Smooth muscle cell (in vitro differentiated cells): ENCODE measurements around the gene INTS4. TPM values are rescaled to one million over a fixed set of nuclear protein-coding genes. Genes with fewer than 3 reads are reported as not detected.
"Not testable (repeated sequence)": the region's sequence is repeated elsewhere in the genome, so short reads cannot be mapped to it uniquely, and the experiment has no call there.

Experiments used
- DNase-seq: peaks from one replicate; lab custom pipeline; 2025; ENCODE audit not compliant: unreplicated experiment; lab: John Stamatoyannopoulos, UW
- H2AFZ ChIP-seq: fragments of 200-600 bp; sonication (generic); 2 replicates; pipeline ENCODE4 v1.6.0; 2016; ENCODE audit warnings: antibody characterized with exemption, low read depth, mild to moderate bottlenecking
- H3F3A ChIP-seq: fragments of 200-600 bp; sonication (generic); 2 replicates; pipeline ENCODE4 v1.6.0; 2017; ENCODE audit warnings: antibody characterized with exemption, low read depth
- H3K27ac ChIP-seq: fragments of 200-600 bp; sonication (generic); 2 replicates; pipeline ENCODE4 v1.5.1; 2016; ENCODE audit warnings: low read depth, mild to moderate bottlenecking
- H3K27me3 ChIP-seq: fragments of 200-600 bp; sonication (generic); 2 replicates; pipeline ENCODE4 v1.6.1; 2016; ENCODE audit warnings: low read depth, mild to moderate bottlenecking
- H3K36me3 ChIP-seq: fragments of 200-600 bp; sonication (generic); 2 replicates; pipeline ENCODE4 v1.5.1; 2016; ENCODE audit warnings: low read depth
- H3K4me1 ChIP-seq: fragments of 200-600 bp; sonication (generic); 2 replicates; pipeline ENCODE4 v1.5.1; 2016; ENCODE audit warnings: low read depth
- H3K4me2 ChIP-seq: fragments of 200-600 bp; sonication (generic); 2 replicates; pipeline ENCODE4 v1.6.0; 2016; ENCODE audit warnings: mild to moderate bottlenecking
- H3K4me3 ChIP-seq: fragments of 200-600 bp; sonication (generic); 2 replicates; pipeline ENCODE4 v1.5.1; 2016; ENCODE audit warnings: mild to moderate bottlenecking
- H3K79me2 ChIP-seq: fragments of 200-600 bp; sonication (generic); 2 replicates; pipeline ENCODE4 v1.6.0; 2016; ENCODE audit warnings: low read depth, mild to moderate bottlenecking
- H3K9ac ChIP-seq: fragments of 200-600 bp; sonication (generic); 2 replicates; pipeline ENCODE4 v1.6.0; 2016; ENCODE audit warnings: low read depth
- H3K9me3 ChIP-seq: fragments of 200-600 bp; sonication (generic); replicated peaks from 2 replicates; pipeline ENCODE4 v1.5.1; 2016; ENCODE audit warnings: low read depth
- H4K20me1 ChIP-seq: fragments of 200-600 bp; sonication (generic); 2 replicates; pipeline ENCODE4 v1.6.0; 2016; ENCODE audit warnings: low read depth
- WGBS: methylation state at CpG from one replicate; pipeline ENCODE4 v1.1.7; 2016; ENCODE audit warnings: low lambda C conversion rate; 5-methylcytosine and 5-hydroxymethylcytosine counted together
- polyA plus RNA-seq: library from polyadenylated mRNA; unstranded; fragments of >200 nt; fragmentation: Nextera tagmentation; extraction: Ambion mirVana; gene quantifications from 2 replicates; pipeline ENCODE4 v1.2.1, GENCODE V29; 2016
- total RNA-seq: library from RNA; depleted of rRNA; stranded (reverse); fragments of >200 nt; gene quantifications from 2 replicates; pipeline ENCODE4 v1.2.3, GENCODE V29; 2014
- TF ChIP-seq, protein P1 (sequence below): fragments of 200-600 bp; sonication (generic); IDR thresholded peaks from 2 replicates; pipeline ENCODE4 v1.5.1; 2017; ENCODE audit warnings: borderline replicate concordance, mild to moderate bottlenecking, antibody characterized with exemption; ENCODE audit not compliant: insufficient read depth, poor library complexity, severe bottlenecking

The INTS4 gene
- total and polyA plus RNA-seq, 2 experiments from 2014 or later = 22.4 to 28.9 TPM

DNA sequence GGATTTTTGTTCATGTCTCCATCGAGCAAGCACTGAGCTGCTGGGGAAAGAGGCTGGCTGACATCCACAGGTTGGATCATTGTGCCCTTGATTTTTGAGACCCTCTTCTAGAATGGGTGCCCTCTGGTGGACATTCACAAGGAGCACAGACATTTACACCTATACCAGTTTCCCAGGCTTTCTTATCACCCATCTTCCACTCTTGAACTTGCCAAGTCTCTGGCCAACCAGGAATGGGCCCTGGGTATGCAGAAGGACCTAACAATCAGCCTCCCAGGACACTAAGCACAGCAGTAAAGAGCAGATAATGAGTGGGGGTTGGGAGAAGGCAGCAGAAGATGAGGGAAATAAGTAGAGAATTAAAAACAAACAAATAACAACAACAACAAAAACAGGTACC lies 5.7 kb upstream of the INTS4 start:
- no peaks in the 10 kb centered on the region for H4K20me1 ChIP-seq
- no peak overlapping the region for H3K4me2 ChIP-seq
- H3K36me3 ChIP-seq = no peaks in the 10 kb centered on the region
- H2AFZ ChIP-seq = no peak overlapping the region
- no peaks in the 10 kb centered on the region for H3K27me3 ChIP-seq
- H3F3A ChIP-seq = no peaks in the 10 kb centered on the region
- no peak for DNase-seq
- H3K79me2 ChIP-seq = no peaks in the 10 kb centered on the region
- WGBS = 52% methylated on average over 1 of the region's 1 CpG
- TF ChIP-seq, protein P1, sequence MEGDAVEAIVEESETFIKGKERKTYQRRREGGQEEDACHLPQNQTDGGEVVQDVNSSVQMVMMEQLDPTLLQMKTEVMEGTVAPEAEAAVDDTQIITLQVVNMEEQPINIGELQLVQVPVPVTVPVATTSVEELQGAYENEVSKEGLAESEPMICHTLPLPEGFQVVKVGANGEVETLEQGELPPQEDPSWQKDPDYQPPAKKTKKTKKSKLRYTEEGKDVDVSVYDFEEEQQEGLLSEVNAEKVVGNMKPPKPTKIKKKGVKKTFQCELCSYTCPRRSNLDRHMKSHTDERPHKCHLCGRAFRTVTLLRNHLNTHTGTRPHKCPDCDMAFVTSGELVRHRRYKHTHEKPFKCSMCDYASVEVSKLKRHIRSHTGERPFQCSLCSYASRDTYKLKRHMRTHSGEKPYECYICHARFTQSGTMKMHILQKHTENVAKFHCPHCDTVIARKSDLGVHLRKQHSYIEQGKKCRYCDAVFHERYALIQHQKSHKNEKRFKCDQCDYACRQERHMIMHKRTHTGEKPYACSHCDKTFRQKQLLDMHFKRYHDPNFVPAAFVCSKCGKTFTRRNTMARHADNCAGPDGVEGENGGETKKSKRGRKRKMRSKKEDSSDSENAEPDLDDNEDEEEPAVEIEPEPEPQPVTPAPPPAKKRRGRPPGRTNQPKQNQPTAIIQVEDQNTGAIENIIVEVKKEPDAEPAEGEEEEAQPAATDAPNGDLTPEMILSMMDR = peak; percentile 64
- no peak overlapping the region for H3K27ac ChIP-seq
- H3K4me3 ChIP-seq = no peak overlapping the region
- H3K9ac ChIP-seq = no peak overlapping the region
- H3K9me3 ChIP-seq = no peaks in the 10 kb centered on the region
- H3K4me1 ChIP-seq = peaks cover 1% of the 10 kb centered on the region

DNA sequence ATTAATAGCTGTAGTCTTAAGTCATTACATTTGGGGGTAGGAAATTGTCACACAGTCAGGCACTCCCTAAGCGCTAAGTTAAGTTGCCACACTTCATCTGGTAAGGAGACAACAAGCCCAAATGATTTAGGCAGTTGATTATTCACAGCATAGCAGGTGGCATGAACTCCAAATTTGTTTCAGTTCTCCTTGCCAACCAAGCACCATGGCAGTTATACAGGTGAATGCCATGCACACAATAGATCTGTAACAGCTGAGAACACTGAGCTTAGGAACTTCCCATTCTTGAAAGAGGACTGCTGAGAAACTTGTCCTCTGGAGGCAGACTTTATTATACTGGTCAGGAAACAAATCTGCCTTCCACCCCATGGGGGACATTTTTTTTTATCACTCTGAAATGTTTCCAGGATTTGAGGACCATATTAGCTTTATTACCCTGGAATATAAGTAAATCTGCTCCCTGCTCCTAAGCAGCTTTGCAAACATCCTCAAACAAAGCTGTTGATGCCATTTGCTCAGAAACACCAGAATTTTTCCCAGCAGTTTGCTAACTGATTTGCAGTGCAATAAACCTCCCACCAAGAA lies 5.1 kb upstream of the INTS4 start:
- Histone ChIP-seq H3K4me3 (no peak overlapping the region), H3K27ac (no peak overlapping the region), H3K4me2 (no peak overlapping the region), H3F3A (no peaks in the 10 kb centered on the region), H3K9me3 (no peaks in the 10 kb centered on the region), H3K36me3 (no peaks in the 10 kb centered on the region), H3K27me3 (no peaks in the 10 kb centered on the region), H3K79me2 (no peaks in the 10 kb centered on the region), H3K9ac (no peak overlapping the region), H3K4me1 (peaks cover 4% of the 10 kb centered on the region), H2AFZ (no peak overlapping the region), H4K20me1 (no peaks in the 10 kb centered on the region)
- TF ChIP-seq, protein P1 = no peak
- DNase-seq = no peak
- 100% methylated on average over 1 of the region's 1 CpG for WGBS

DNA sequence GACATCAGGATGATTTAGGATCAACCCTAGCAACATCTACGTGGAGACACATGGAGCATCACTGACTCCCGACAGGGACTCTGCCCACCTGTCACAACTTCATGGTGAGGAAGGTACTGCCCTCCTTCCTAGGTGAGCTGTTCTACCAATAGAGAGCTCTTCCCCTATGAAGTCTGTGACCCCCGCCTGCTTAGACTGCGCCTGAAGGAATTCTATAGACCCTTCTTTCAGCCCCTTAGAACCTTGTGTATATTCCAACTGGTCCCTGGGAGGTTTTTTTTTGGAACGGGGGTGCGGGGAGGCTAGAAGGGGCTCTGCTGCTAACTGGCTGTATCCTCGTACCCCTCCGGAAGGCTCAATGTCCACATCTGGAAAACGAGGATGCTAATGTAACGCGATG lies 566 bp downstream of the INTS4 start:
- Histone ChIP-seq H2AFZ (peak overlapping the region; percentile 97), H3K27me3 (no peaks in the 10 kb centered on the region), H3K4me2 (peak overlapping the region; percentile 90), H3K36me3 (no peaks in the 10 kb centered on the region), H4K20me1 (no peaks in the 10 kb centered on the region), H3K4me3 (peak overlapping the region; percentile 90), H3K9me3 (no peaks in the 10 kb centered on the region), H3K4me1 (peaks cover 8% of the 10 kb centered on the region), H3K9ac (peak overlapping the region; percentile 74), H3K27ac (no peak overlapping the region), H3K79me2 (peaks cover 17% of the 10 kb centered on the region), H3F3A (no peaks in the 10 kb centered on the region)
- 10% methylated on average over 11 of the region's 11 CpGs for WGBS
- TF ChIP-seq, protein P1 = no peak
- DNase-seq = no peak

DNA sequence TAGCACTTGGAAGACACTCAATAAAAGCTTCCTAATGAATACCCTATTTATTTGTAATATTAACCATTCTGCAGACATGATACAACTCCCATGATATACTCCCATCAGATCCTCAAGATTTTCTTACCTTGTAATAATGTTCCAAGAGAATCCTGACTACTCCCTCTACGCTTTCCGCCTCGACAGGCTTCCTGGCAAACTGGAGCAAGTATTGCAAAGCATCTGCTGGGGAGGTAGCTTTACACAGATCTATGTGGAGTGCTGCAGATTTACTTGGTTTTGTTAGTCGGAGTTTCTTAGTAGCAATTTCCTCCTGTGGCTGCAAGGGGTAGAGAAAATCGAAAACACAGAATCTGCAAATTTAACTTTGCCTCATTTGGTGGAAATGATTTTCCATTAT lies 3.5 kb downstream of the INTS4 start:
- H3K27me3 ChIP-seq = no peaks in the 10 kb centered on the region
- H3K4me2 ChIP-seq = no peak overlapping the region
- peaks cover 3% of the 10 kb centered on the region for H4K20me1 ChIP-seq
- no peak for DNase-seq
- H2AFZ ChIP-seq = no peak overlapping the region
- peaks cover 8% of the 10 kb centered on the region for H3K36me3 ChIP-seq
- H3F3A ChIP-seq = no peaks in the 10 kb centered on the region
- H3K4me1 ChIP-seq = peaks cover 8% of the 10 kb centered on the region
- H3K79me2 ChIP-seq = peaks cover 28% of the 10 kb centered on the region
- no peak overlapping the region for H3K9ac ChIP-seq
- H3K4me3 ChIP-seq = no peak overlapping the region
- H3K9me3 ChIP-seq = no peaks in the 10 kb centered on the region
- TF ChIP-seq, protein P1 = no peak
- no peak overlapping the region for H3K27ac ChIP-seq
- 97% methylated on average over 5 of the region's 5 CpGs for WGBS

DNA sequence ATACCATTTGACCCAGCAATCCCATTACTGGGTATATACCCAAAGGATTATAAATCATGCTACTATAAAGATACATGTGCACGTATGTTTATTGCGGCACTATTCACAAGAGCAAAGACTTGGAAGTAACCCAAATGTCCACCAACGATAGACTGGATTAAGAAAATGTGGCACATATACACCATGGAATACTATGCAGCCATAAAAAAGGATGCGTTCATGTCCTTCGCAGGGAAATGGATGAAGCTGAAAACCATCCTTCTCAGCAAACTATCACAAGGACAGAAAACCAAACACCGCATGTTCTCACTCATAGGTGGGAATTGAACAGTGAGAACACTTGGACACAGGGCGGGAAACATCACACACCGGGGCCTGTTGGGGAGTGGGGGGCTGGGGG lies 8.0 kb downstream of the INTS4 start:
- not testable (repeated sequence) for H3K4me2 ChIP-seq, H3K4me1 ChIP-seq, H3K9ac ChIP-seq, H3K27ac ChIP-seq, H3K9me3 ChIP-seq, H3F3A ChIP-seq, DNase-seq, H2AFZ ChIP-seq, H3K36me3 ChIP-seq, H3K4me3 ChIP-seq, H3K27me3 ChIP-seq
- over 99% methylated on average over 8 of the region's 8 CpGs for WGBS
- peaks cover 12% of the 10 kb centered on the region for H4K20me1 ChIP-seq
- peaks cover 27% of the 10 kb centered on the region for H3K79me2 ChIP-seq
